NB4 (cell line): Measurements from ENCODE around the gene STOX2.

Source experiments
- DNase-seq: peaks from one replicate; pipeline ENCODE4 v3.0.0; 2010; ENCODE audit warnings: low read depth
- H3K4me3 ChIP-seq: one replicate; pipeline ENCODE4 v1.5.1; 2011; ENCODE audit warnings: mild to moderate bottlenecking, low read depth, low read length, moderate library complexity
- MYC ChIP-seq: IDR thresholded peaks from 2 replicates; pipeline ENCODE4 v1.6.1; 2011; ENCODE audit warnings: low read depth, low read length
- POLR2A ChIP-seq: IDR thresholded peaks from 2 replicates; pipeline ENCODE4 v1.6.1; 2011; ENCODE audit warnings: mild to moderate bottlenecking; ENCODE audit not compliant: insufficient read length; ENCODE audit errors: extremely low read depth
- TF ChIP-seq, protein P1 (sequence below): IDR thresholded peaks from 2 replicates; pipeline ENCODE4 v1.6.1; 2011; ENCODE audit warnings: low read depth, low read length
- TF ChIP-seq, protein P2 (sequence below): IDR thresholded peaks from one replicate; pipeline ENCODE4 v1.5.1; 2012; ENCODE audit warnings: low read depth, low read length

Gene STOX2

DNA sequence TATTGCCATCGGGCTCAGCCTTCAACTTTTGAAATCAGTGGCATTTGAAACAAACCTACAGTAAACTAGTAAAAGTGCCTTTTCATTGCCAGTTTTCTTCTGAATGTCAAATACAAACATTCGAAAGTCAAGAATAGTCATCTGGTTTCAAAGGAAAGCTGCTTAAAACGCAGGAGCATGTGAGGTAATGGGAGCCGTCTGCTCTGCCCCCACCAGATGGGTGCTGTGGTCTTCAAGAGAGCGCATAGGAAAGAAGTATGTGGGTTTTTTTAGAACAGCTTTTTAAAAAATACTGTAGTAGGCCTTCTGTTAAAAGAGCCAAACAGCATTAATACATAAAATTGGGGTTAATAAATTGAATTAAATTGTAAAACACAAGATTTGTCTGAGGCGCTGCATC, 88.6 kb downstream of the STOX2 start:
- no peak overlapping the region for H3K4me3 ChIP-seq
- TF ChIP-seq POLR2A (no peak), MYC (no peak)
- TF ChIP-seq, protein P1, sequence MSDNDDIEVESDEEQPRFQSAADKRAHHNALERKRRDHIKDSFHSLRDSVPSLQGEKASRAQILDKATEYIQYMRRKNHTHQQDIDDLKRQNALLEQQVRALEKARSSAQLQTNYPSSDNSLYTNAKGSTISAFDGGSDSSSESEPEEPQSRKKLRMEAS: no peak
- TF ChIP-seq, protein P2, sequence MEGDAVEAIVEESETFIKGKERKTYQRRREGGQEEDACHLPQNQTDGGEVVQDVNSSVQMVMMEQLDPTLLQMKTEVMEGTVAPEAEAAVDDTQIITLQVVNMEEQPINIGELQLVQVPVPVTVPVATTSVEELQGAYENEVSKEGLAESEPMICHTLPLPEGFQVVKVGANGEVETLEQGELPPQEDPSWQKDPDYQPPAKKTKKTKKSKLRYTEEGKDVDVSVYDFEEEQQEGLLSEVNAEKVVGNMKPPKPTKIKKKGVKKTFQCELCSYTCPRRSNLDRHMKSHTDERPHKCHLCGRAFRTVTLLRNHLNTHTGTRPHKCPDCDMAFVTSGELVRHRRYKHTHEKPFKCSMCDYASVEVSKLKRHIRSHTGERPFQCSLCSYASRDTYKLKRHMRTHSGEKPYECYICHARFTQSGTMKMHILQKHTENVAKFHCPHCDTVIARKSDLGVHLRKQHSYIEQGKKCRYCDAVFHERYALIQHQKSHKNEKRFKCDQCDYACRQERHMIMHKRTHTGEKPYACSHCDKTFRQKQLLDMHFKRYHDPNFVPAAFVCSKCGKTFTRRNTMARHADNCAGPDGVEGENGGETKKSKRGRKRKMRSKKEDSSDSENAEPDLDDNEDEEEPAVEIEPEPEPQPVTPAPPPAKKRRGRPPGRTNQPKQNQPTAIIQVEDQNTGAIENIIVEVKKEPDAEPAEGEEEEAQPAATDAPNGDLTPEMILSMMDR: no peak
- DNase-seq: no peak

DNA sequence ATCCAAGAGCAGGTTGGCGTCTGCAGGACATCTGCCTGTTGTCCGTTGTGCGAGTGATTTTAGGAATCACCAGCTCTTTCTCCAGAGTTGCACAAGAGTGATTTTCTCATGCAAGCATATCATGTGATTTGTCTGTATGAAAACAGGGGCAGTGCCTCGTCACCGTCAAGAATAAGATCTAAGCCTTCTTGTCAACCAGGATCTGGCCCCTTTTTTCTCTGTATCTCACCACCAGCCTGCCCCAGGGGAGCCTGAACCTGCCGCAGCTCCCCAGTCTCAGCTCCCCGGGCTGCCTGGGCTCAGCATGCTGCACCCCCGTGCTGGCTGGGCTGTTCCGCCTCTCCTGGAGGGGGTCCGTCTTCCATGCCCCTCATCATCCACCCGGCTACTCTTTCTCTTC, 90.5 kb downstream of the STOX2 start:
- TF ChIP-seq, protein P2: no peak
- TF ChIP-seq, protein P1: no peak
- TF ChIP-seq POLR2A: no peak
- no peak for TF ChIP-seq MYC
- no peak overlapping the region for H3K4me3 ChIP-seq
- peak; percentile 20 for DNase-seq

DNA sequence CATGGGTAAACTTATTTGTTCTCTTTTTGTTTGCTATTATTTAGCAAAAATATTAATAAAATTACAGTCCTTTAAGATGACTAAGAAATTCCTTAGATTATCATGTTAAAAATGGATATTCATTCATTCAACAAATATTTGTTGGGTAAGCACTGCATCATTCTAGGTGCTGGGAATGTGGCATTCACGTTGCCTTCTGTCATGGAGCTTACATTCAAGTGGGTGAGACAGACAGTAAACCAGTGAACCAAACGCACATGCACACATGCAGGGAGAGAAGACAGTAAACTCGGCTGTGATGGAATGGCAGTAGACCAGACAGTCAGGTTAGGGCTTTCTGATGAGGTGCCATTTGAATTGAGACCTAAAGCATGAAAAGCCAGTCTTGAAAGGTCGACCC, 91.8 kb downstream of the STOX2 start:
- TF ChIP-seq, protein P2: no peak
- TF ChIP-seq, protein P1: no peak
- no peak for TF ChIP-seq POLR2A
- TF ChIP-seq MYC: no peak
- DNase-seq: no peak

DNA sequence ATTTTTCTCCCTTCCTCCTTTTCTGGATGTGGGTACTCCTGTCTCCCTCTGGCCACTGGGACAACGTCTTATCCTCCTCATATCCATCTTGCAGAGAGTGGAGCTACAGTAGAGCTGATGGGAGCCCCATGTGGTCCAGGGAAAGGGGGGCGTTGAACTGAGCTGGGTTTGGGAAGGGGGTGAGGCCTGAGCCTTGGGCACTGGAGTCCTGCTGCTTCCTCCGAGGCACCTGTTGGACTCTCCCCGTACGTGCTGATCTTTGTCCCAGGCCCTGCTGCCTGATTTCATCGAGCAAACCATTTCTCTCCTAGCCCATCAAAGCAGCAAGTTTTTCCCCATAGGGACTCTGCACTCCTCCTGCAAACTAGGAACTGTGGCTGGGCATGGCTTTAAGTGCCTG, 94.3 kb downstream of the STOX2 start:
- no peak for TF ChIP-seq POLR2A
- no peak overlapping the region for H3K4me3 ChIP-seq
- DNase-seq: no peak

More for the DNA sequence above, 91.8 kb downstream of the STOX2 start:
- no peak overlapping the region for H3K4me3 ChIP-seq

DNA sequence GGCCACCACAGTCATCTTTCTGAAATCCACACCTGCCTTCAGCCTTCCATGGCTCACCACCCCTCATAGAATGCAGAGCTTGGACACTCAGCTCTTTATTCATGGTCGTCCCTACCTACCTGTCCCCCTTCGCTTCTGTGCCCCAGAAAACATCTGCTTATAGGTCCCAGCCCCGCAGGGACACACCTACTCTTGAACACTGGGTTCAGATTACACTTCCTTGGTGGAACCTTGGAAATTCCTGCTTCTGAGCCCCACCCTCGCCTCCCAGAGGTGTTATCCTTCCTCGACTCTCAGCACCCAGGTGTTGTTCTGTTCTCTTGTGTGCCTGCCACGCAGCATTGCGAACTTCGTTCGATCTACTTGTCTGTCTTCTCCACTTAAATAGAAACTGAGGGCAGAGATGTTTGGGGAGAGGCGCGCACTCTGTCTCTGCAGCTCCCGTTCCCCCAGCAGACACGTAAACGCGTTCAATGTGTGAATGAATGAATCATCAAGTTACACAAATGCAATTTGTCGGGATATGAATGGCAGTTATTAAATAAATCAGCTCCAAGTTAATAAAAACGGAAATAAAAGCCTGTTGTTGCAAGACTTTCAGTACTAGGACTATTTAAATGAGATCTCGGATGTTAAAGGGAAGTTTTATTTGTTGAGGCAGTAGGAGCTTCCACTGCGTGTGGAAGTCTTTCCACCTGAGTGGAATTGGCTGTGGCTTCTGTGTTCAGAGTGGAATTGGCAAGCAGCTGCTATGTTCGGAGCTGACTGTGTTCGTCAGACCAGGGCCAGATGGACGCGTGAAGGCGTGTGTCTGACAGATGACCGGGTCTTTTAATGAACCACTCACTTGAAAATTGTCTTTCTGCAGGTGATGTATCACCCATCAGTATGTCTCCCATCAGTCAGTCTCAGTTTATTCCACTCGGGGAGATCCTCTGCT, 95.6 kb downstream of the STOX2 start:
- no peak overlapping the region for H3K4me3 ChIP-seq
- TF ChIP-seq POLR2A (no peak), MYC (no peak)
- TF ChIP-seq, protein P1: no peak
- TF ChIP-seq, protein P2: no peak
- no peak for DNase-seq

DNA sequence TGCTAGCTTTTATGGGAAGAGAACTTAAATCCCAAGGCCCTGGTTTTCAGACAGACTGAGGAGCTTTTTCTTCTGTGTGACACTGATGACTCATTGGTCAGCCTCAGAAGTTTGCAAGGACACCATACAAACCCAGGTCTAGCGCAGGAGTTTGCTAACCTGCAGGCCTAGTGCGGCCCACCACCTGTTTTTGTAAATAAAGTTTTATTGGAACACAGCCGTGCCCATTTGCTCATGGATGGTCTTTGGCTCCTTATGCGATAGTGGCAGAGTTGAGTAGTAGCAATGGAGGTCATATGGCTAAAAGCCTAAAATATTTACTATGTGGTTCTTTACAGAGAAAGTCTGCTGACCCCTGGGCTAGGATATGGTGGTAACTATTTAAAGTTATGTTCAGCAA, 98.3 kb downstream of the STOX2 start:
- no peak for TF ChIP-seq POLR2A
- no peak for TF ChIP-seq MYC
- TF ChIP-seq, protein P1: no peak
- TF ChIP-seq, protein P2: no peak
- H3K4me3 ChIP-seq: no peak overlapping the region
- DNase-seq: no peak
